H1 (cell line): ENCODE data around the gene PECR. TPM values are rescaled to one million over a fixed set of nuclear protein-coding genes. Genes with fewer than 3 reads are reported as not detected.

ENCODE experiments used
- CTCF ChIA-PET: fragments of 300-600 bp; sonication (Branson Sonifier 250); formaldehyde crosslinking; loops from one replicate; lab custom pipeline; 2021; ENCODE audit not compliant: partially characterized antibody; lab: Charles Lee
- POLR2A ChIA-PET: fragments of 300-600 bp; sonication (Branson Sonifier 250); formaldehyde crosslinking; loops from one replicate; lab custom pipeline; 2021; ENCODE audit warnings: inconsistent platforms; ENCODE audit not compliant: partially characterized antibody; lab: Charles Lee
- DNase-seq, 2 experiments: peaks; one replicate each; pipeline versions ENCODE4 v3.0.0 to v3.0.0-alpha.2; 2010 to 2022; ENCODE audit warnings: low spot score in 2 of 2, low read depth in 1 of 2, mixed read lengths in 1 of 2
- FAIRE-seq: peaks from 2 replicates; lab custom pipeline; 2011; peaks lifted over from hg19 to GRCh38; lab: Jason Lieb, UNC
- H2AFZ ChIP-seq: 2 replicates; pipeline ENCODE4 v1.8.1; 2012; ENCODE audit warnings: low read length, inconsistent platforms
- H2AK5ac ChIP-seq: 2 replicates; pipeline ENCODE4 v1.6.1; 2013; ENCODE audit warnings: low read depth, low read length
- H2BK120ac ChIP-seq: replicated peaks from 2 replicates; pipeline ENCODE3; 2013; ENCODE audit warnings: low read depth, low read length, inconsistent platforms
- H2BK12ac ChIP-seq: 2 replicates; pipeline ENCODE4 v1.6.1; 2013; ENCODE audit warnings: low read depth, low read length
- H2BK15ac ChIP-seq: 2 replicates; pipeline ENCODE4 v1.6.1; 2013; ENCODE audit warnings: low read length
- H2BK20ac ChIP-seq: 2 replicates; pipeline ENCODE4 v1.6.1; 2013; ENCODE audit warnings: low read length
- H2BK5ac ChIP-seq: 2 replicates; pipeline ENCODE4 v1.6.1; 2013; ENCODE audit warnings: low read depth, low read length
- H3K14ac ChIP-seq: 2 replicates; pipeline ENCODE4 v1.6.1; 2013; ENCODE audit warnings: inconsistent platforms; ENCODE audit not compliant: insufficient read length
- H3K18ac ChIP-seq: 2 replicates; pipeline ENCODE4 v1.6.1; 2013; ENCODE audit warnings: low read length; ENCODE audit errors: extremely low read depth
- H3K23ac ChIP-seq: 2 replicates; pipeline ENCODE4 v1.6.1; 2013; ENCODE audit warnings: inconsistent platforms; ENCODE audit not compliant: insufficient read length
- H3K23me2 ChIP-seq: 2 replicates; pipeline ENCODE4 v1.6.1; 2013; ENCODE audit warnings: low read depth, low read length
- H3K27ac ChIP-seq: 2 replicates; pipeline ENCODE4 v1.6.1; 2011; ENCODE audit warnings: low read depth, low read length, inconsistent platforms
- H3K27me3 ChIP-seq, 4 experiments: replicated peaks in 1 of 4; 1 replicate in 1 of 4; 2 replicates in 3 of 4; pipeline versions ENCODE4 v1.6.1 to v1.8.1; 2011 to 2013; ENCODE audit warnings: low read length in 3 of 4, mild to moderate bottlenecking in 3 of 4, inconsistent platforms in 2 of 4, mixed read lengths in 2 of 4, moderate library complexity in 1 of 4; ENCODE audit not compliant: control insufficient read depth in 3 of 4, insufficient read depth in 3 of 4; ENCODE audit errors: extremely low read depth in 1 of 4
- H3K36me3 ChIP-seq, 4 experiments: 2 replicates each; pipeline versions ENCODE4 v1.6.1 to v1.8.1; 2011 to 2013; ENCODE audit warnings: mild to moderate bottlenecking in 4 of 4, low read length in 3 of 4, moderate library complexity in 2 of 4, control low read depth in 1 of 4, inconsistent platforms in 1 of 4; ENCODE audit not compliant: insufficient read depth in 4 of 4, control insufficient read depth in 2 of 4
- H3K4ac ChIP-seq: replicated peaks from 2 replicates; pipeline ENCODE3; 2013; ENCODE audit warnings: low read length, low read depth, mixed read lengths, inconsistent platforms; ENCODE audit not compliant: insufficient read length
- H3K4me1 ChIP-seq, 4 experiments: replicated peaks in 1 of 4; 1 replicate in 1 of 4; 2 replicates in 3 of 4; pipeline versions ENCODE4 v1.6.1 to v1.8.1; 2011 to 2013; ENCODE audit warnings: low read length in 3 of 4, inconsistent platforms in 2 of 4, mixed read lengths in 1 of 4; ENCODE audit not compliant: insufficient read depth in 4 of 4, control insufficient read depth in 3 of 4
- H3K4me2 ChIP-seq, 2 experiments: 2 replicates each; pipeline versions ENCODE4 v1.6.1 to v1.8.1; 2011 to 2013; ENCODE audit warnings: low read depth in 2 of 2, low read length in 2 of 2, control low read depth in 1 of 2, inconsistent platforms in 1 of 2, mild to moderate bottlenecking in 1 of 2; ENCODE audit not compliant: insufficient read depth in 1 of 2
- H3K4me3 ChIP-seq, 4 experiments: fragments of 200-600, 300-600 bp in 1 of 4; sonication (generic), shearing (Covaris generic), sonication (Bioruptor Twin) in 1 of 4; 2 replicates each; pipeline versions ENCODE4 v1.5.1 to v1.8.1; 2011 to 2016; ENCODE audit warnings: low read length in 4 of 4, low read depth in 3 of 4, control low read depth in 2 of 4, inconsistent platforms in 2 of 4, mild to moderate bottlenecking in 2 of 4, mixed read lengths in 1 of 4, moderate library complexity in 1 of 4; ENCODE audit not compliant: insufficient read depth in 2 of 4; ENCODE audit errors: extremely low read depth in 1 of 4
- H3K56ac ChIP-seq: replicated peaks from 2 replicates; pipeline ENCODE3; 2013; ENCODE audit warnings: low read depth, mild to moderate bottlenecking, mixed read lengths, low read length, inconsistent platforms; ENCODE audit not compliant: insufficient read length
- H3K79me1 ChIP-seq: 2 replicates; pipeline ENCODE4 v1.6.1; 2013; ENCODE audit warnings: low read depth, low read length, control low read depth
- H3K79me2 ChIP-seq, 2 experiments: 2 replicates each; pipeline versions ENCODE4 v1.6.1 to v1.8.1; 2012 to 2013; ENCODE audit warnings: low read length in 2 of 2, mild to moderate bottlenecking in 2 of 2, inconsistent platforms in 1 of 2; ENCODE audit not compliant: insufficient read depth in 2 of 2, control insufficient read depth in 1 of 2
- H3K9ac ChIP-seq, 4 experiments: replicated peaks in 1 of 4; 1 replicate in 1 of 4; 2 replicates in 3 of 4; pipeline versions ENCODE4 v1.6.1 to v1.8.1; 2011 to 2013; ENCODE audit warnings: low read depth in 3 of 4, low read length in 3 of 4, control low read depth in 2 of 4, mild to moderate bottlenecking in 2 of 4, moderate library complexity in 2 of 4, inconsistent platforms in 1 of 4; ENCODE audit errors: extremely low read depth in 1 of 4
- H3K9me3 ChIP-seq, 2 experiments: 2 replicates each; pipeline versions ENCODE4 v1.6.1 to v1.8.1; 2012 to 2013; ENCODE audit warnings: mild to moderate bottlenecking in 2 of 2, moderate library complexity in 2 of 2, control low read depth in 1 of 2, inconsistent platforms in 1 of 2, low read depth in 1 of 2, low read length in 1 of 2, mixed read lengths in 1 of 2; ENCODE audit not compliant: insufficient read depth in 2 of 2
- H4K20me1 ChIP-seq, 2 experiments: replicated peaks in 1 of 2; 2 replicates each; pipeline versions ENCODE3 to v1.8.1; 2011 to 2013; ENCODE audit warnings: inconsistent platforms in 2 of 2, low read length in 2 of 2, mild to moderate bottlenecking in 1 of 2; ENCODE audit not compliant: insufficient read depth in 2 of 2, control insufficient read depth in 1 of 2
- H4K5ac ChIP-seq: 2 replicates; pipeline ENCODE4 v1.6.1; 2013; ENCODE audit warnings: low read length, low read depth, mixed read lengths, inconsistent platforms; ENCODE audit not compliant: insufficient read length
- H4K8ac ChIP-seq: 2 replicates; pipeline ENCODE4 v1.8.0; 2013; ENCODE audit warnings: mild to moderate bottlenecking, moderate library complexity, low read length, inconsistent platforms; ENCODE audit not compliant: insufficient read depth; ENCODE audit errors: extremely low read depth
- H4K91ac ChIP-seq: replicated peaks from 2 replicates; pipeline ENCODE3; 2013; ENCODE audit warnings: low read length, mixed read lengths, inconsistent platforms; ENCODE audit not compliant: insufficient read length
- BCL11A ChIP-seq, 2 experiments: IDR thresholded peaks; one replicate each; pipeline ENCODE4 v1.6.1; 2011; ENCODE audit warnings: low read depth in 2 of 2, low read length in 2 of 2, mild to moderate bottlenecking in 2 of 2
- BRCA1 ChIP-seq: IDR thresholded peaks from 2 replicates; pipeline ENCODE4 v1.6.1; 2012; ENCODE audit warnings: low read depth, low read length, improper control_type of control experiment
- CBX8 ChIP-seq: fragments of 300-800, 300-1000 bp; sonication (generic); IDR thresholded peaks from 2 replicates; pipeline ENCODE4 v1.7.1; 2016; ENCODE audit warnings: low read depth, low read length, borderline replicate concordance
- EZH2 ChIP-seq: fragments of 200-600 bp; sonication (generic); IDR thresholded peaks from 2 replicates; pipeline ENCODE4 v1.7.1; 2012; ENCODE audit warnings: low read depth, mild to moderate bottlenecking, moderate library complexity, low read length, inconsistent platforms; ENCODE audit not compliant: severe bottlenecking
- KDM4A ChIP-seq: IDR thresholded peaks from one replicate; pipeline ENCODE4 v1.7.1; 2012; ENCODE audit warnings: low read depth, mild to moderate bottlenecking, moderate library complexity, low read length, inconsistent platforms; ENCODE audit not compliant: severe bottlenecking
- NRF1 ChIP-seq: IDR thresholded peaks from 2 replicates; pipeline ENCODE4 v1.6.1; 2011; ENCODE audit warnings: mild to moderate bottlenecking, low read depth, low read length, improper control_type of control experiment
- POU5F1 ChIP-seq: IDR thresholded peaks from 2 replicates; pipeline ENCODE4 v1.6.1; 2011; ENCODE audit warnings: low read depth, mild to moderate bottlenecking, low read length, moderate library complexity
- SAP30 ChIP-seq: fragments of 300-600 bp; sonication (generic); IDR thresholded peaks from 2 replicates; pipeline ENCODE4 v1.7.1; 2012; ENCODE audit warnings: low read length, moderate library complexity, mild to moderate bottlenecking, inconsistent platforms; ENCODE audit not compliant: insufficient read depth, insufficient replicate concordance
- TAF1 ChIP-seq: IDR thresholded peaks from 2 replicates; pipeline ENCODE4 v1.6.1; 2011; ENCODE audit warnings: mild to moderate bottlenecking, low read depth, low read length
- TBP ChIP-seq: IDR thresholded peaks from 2 replicates; pipeline ENCODE4 v1.6.1; 2011; ENCODE audit warnings: low read depth, low read length, improper control_type of control experiment
- ZNF274 ChIP-seq: IDR thresholded peaks from 2 replicates; pipeline ENCODE4 v1.7.0; 2012; ENCODE audit warnings: low read length, borderline replicate concordance; ENCODE audit errors: extremely low read depth
- WGBS, 2 experiments: shearing (Covaris generic) in 1 of 2; methylation state at CpG; one replicate each; pipeline versions ENCODE4 v1.1.6 to v1.1.7; 2013 to 2015; ENCODE audit warnings: low lambda C conversion rate in 2 of 2, mixed read lengths in 2 of 2, inconsistent platforms in 1 of 2, low coverage in 1 of 2, missing lambda C conversion rate in 1 of 2; ENCODE audit not compliant: insufficient replicate concordance in 2 of 2, insufficient coverage in 1 of 2, insufficient read length in 1 of 2; ENCODE audit errors: extremely low coverage in 1 of 2, missing lambda C conversion rate in 1 of 2; 5-methylcytosine and 5-hydroxymethylcytosine counted together
- polyA plus RNA-seq, 7 experiments: library from polyadenylated mRNA; depleted of rRNA in 3 of 7; stranded (reverse) in 5 of 7; unstranded in 2 of 7; fragments of >200 nt in 5 of 7; fragments of 200-250 nt in 2 of 7; gene quantifications; 1 replicate in 5 of 7; 2 replicates in 1 of 7; 4 replicates in 1 of 7; pipeline versions ENCODE4 v1.2.1 to v1.2.3, GENCODE V29; 2011 to 2013; ENCODE audit warnings: missing spikeins in 2 of 7, mixed read lengths in 2 of 7
- total RNA-seq: library from RNA; stranded (reverse); fragmentation: NEBNext Ultra II Directional; extraction: Animal tissue kit (Norgen Biotek cat#: 25700); gene quantifications from 2 replicates; pipeline ENCODE4 v1.2.1, GENCODE V29; 2021

PECR gene
- total and polyA plus RNA-seq, 2 of the 8 experiments (the other 6 are each of a cell fraction or from before 2014, with no cell fraction given), result 15.9 to 19.2 TPM

DNA sequence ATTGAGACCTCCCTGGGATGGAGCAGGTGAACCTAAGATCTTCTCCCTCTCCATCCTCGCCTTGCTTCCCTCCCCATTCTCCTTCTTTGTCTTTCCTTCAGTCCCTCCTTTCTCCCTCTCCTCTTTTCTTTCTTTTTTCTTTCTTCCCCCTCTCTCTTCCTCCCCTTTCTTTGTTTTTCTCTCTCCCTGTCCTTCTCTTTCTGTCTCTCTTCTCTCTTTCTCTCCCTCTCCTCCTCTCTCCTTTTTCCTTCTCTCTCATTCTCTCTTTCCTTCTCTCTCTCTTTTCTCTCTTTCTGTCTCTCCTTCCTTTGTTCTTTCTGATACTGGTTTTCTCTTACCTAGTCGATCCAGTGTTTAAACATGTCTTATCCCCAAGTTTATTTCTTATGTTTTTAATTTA is 78.9 kb downstream of the PECR start:
- no peak for FAIRE-seq
- H4K5ac ChIP-seq, result no peak overlapping the region
- H3K4me2 ChIP-seq, result no peak overlapping the region

More for the DNA sequence above, 78.9 kb downstream of the PECR start:
- H3K14ac ChIP-seq, result no peak overlapping the region
- H3K79me2 ChIP-seq, result peaks cover 0 to 78% of the 10 kb centered on the region in 2 experiments; a peak in 2 of 4 replicates
- WGBS, 2 experiments, result 82% methylated on average over 2 of the region's 2 CpGs; no CpG with 5 or more reads in 1 of the 2 experiments
- no peaks in the 10 kb centered on the region for H3K27me3 ChIP-seq
- H3K23ac ChIP-seq, result no peak overlapping the region
- no peak overlapping the region for H4K91ac ChIP-seq
- H2AFZ ChIP-seq, result no peak overlapping the region
- no peaks in the 10 kb centered on the region for H3K9me3 ChIP-seq
- no peak overlapping the region for H2BK20ac ChIP-seq
- no peak overlapping the region for H3K4ac ChIP-seq
- TF ChIP-seq NRF1 (no peak), EZH2 (no peak), TBP (no peak), SAP30 (no peak), POU5F1 (no peak), BCL11A (IDR thresholded peaks at IDR 0.05; ENCODE audit: low read depth in 2 of 2, low read length in 2 of 2) (no peak), ZNF274 (no peak), KDM4A (no peak), BRCA1 (no peak), TAF1 (no peak), CBX8 (no peak)
- TF ChIP-seq, all 59 proteins: peak for 0
- 0 out of 2 replicates have a peak overlapping the region, but pooled peaks have one; percentile 29 for H2AK5ac ChIP-seq
- peaks cover 0 to 5% of the 10 kb centered on the region in 2 experiments for H4K20me1 ChIP-seq
- DNase-seq, result no peak
- no peak overlapping the region for H3K4me3 ChIP-seq
- H3K9ac ChIP-seq, result no peak overlapping the region; a peak in 1 of 7 replicates
- no peak overlapping the region for H2BK120ac ChIP-seq
- H3K18ac ChIP-seq, result no peak overlapping the region
- 0 out of 2 replicates have a peak overlapping the region, but pooled peaks have one; percentile 71 for H2BK5ac ChIP-seq
- H3K4me1 ChIP-seq, result peaks cover 7 to 29% (median 12%) of the 10 kb centered on the region in 4 experiments
- H3K27ac ChIP-seq, result no peak overlapping the region
- H4K8ac ChIP-seq, result no peak overlapping the region
- H3K56ac ChIP-seq, result no peak overlapping the region
- POLR2A ChIA-PET, result interaction anchor here (0.6 to 1.3 kb wide), 2 partner anchors 10 to 54 kb away, joined by 3 to 5 read pairs; partner anchors contain the start of gene MREG
- peaks cover 10% of the 10 kb centered on the region for H3K79me1 ChIP-seq
- no peaks in the 10 kb centered on the region for H3K36me3 ChIP-seq
- CTCF ChIA-PET, result interaction anchor here (0.7 to 3.0 kb wide), 4 partner anchors 9 to 1399 kb away, joined by 3 to 16 read pairs (median 5); no protein-coding TSS in a partner anchor
- no peak overlapping the region for H2BK12ac ChIP-seq
- no peak overlapping the region for H2BK15ac ChIP-seq
- H3K23me2 ChIP-seq, result no peaks in the 10 kb centered on the region
